ENCODE results near the gene MRPS16.

MRPS16 gene

DNA sequence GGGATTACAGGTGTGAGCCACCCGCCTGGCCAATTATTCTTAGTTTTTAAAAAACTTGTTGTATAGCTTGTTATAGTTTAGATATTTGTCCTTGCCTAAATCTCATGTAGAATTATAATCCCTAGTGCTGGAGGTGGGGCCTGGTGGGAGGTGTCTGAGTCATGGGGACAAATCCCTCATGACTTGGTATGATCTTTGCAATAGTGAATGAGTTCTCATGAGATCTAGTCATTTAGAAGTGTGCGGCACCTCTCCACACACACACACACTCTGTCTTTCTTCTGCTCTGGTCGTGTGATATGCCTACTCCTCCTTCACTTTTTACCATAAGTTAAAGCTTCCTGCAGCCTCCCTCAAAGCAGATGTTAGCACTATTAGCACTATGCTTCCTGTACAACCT, 47.4 kb downstream of the MRPS16 start:
- DNase-seq (ENCODE audit: low read depth) = no peak
- TF ChIP-seq, protein P1, sequence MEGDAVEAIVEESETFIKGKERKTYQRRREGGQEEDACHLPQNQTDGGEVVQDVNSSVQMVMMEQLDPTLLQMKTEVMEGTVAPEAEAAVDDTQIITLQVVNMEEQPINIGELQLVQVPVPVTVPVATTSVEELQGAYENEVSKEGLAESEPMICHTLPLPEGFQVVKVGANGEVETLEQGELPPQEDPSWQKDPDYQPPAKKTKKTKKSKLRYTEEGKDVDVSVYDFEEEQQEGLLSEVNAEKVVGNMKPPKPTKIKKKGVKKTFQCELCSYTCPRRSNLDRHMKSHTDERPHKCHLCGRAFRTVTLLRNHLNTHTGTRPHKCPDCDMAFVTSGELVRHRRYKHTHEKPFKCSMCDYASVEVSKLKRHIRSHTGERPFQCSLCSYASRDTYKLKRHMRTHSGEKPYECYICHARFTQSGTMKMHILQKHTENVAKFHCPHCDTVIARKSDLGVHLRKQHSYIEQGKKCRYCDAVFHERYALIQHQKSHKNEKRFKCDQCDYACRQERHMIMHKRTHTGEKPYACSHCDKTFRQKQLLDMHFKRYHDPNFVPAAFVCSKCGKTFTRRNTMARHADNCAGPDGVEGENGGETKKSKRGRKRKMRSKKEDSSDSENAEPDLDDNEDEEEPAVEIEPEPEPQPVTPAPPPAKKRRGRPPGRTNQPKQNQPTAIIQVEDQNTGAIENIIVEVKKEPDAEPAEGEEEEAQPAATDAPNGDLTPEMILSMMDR (IDR thresholded peaks at IDR 0.05; ENCODE audit: control insufficient read depth, extremely low read depth, insufficient read depth) = no peak
- no peak overlapping the region for H3K4me3 ChIP-seq (ENCODE audit: low read depth, low read length)
